KMS-11 (cell line): ENCODE results near the gene EZR.

Experiments
- H2AFZ ChIP-seq: fragments of 200-600 bp; sonication (generic); 2 replicates; pipeline ENCODE4 v1.6.1; 2016; ENCODE audit warnings: antibody characterized with exemption, mixed run types, low read depth
- H3K27ac ChIP-seq: fragments of 200-600 bp; sonication (generic); 2 replicates; pipeline ENCODE4 v1.6.1; 2016; ENCODE audit warnings: mild to moderate bottlenecking, mixed run types
- H3K27me3 ChIP-seq: fragments of 200-600 bp; sonication (generic); 2 replicates; pipeline ENCODE4 v1.6.1; 2017; ENCODE audit warnings: mild to moderate bottlenecking, low read depth, mixed run types, moderate library complexity; ENCODE audit not compliant: insufficient read depth
- H3K36me3 ChIP-seq: fragments of 200-600 bp; sonication (generic); 2 replicates; pipeline ENCODE4 v1.6.1; 2017; ENCODE audit warnings: mild to moderate bottlenecking, mixed run types; ENCODE audit not compliant: insufficient read depth
- H3K4me1 ChIP-seq: fragments of 200-600 bp; sonication (generic); 2 replicates; pipeline ENCODE4 v1.6.1; 2016; ENCODE audit warnings: mild to moderate bottlenecking, low read depth, mixed run types; ENCODE audit not compliant: poor library complexity, severe bottlenecking
- H3K4me2 ChIP-seq: fragments of 200-600 bp; sonication (generic); 2 replicates; pipeline ENCODE4 v1.7.0; 2016; ENCODE audit warnings: mild to moderate bottlenecking, mixed run types
- H3K4me3 ChIP-seq: fragments of 200-600 bp; sonication (generic); IDR thresholded peaks from 2 replicates; pipeline ENCODE4 v1.6.1; 2017; ENCODE audit warnings: low read depth, low read length, mixed read lengths; ENCODE audit not compliant: insufficient read depth
- H3K79me2 ChIP-seq: fragments of 200-600 bp; sonication (generic); 2 replicates; pipeline ENCODE4 v1.6.1; 2016; ENCODE audit warnings: low read depth, mixed run types; ENCODE audit not compliant: insufficient read depth
- H3K9ac ChIP-seq: fragments of 200-600 bp; sonication (generic); 2 replicates; pipeline ENCODE4 v1.6.1; 2016; ENCODE audit warnings: mild to moderate bottlenecking, mixed run types
- H4K20me1 ChIP-seq: fragments of 200-600 bp; sonication (generic); 2 replicates; pipeline ENCODE4 v1.6.1; 2016; ENCODE audit warnings: mild to moderate bottlenecking, mixed run types; ENCODE audit not compliant: insufficient read depth
- TF ChIP-seq, protein P1 (sequence below): fragments of 200-600 bp; sonication (generic); conservative IDR thresholded peaks from 2 replicates; pipeline ENCODE4 v1.6.1; 2017; ENCODE audit warnings: low read depth, mild to moderate bottlenecking, antibody characterized with exemption, low read length, moderate library complexity, mixed read lengths

The EZR gene

DNA sequence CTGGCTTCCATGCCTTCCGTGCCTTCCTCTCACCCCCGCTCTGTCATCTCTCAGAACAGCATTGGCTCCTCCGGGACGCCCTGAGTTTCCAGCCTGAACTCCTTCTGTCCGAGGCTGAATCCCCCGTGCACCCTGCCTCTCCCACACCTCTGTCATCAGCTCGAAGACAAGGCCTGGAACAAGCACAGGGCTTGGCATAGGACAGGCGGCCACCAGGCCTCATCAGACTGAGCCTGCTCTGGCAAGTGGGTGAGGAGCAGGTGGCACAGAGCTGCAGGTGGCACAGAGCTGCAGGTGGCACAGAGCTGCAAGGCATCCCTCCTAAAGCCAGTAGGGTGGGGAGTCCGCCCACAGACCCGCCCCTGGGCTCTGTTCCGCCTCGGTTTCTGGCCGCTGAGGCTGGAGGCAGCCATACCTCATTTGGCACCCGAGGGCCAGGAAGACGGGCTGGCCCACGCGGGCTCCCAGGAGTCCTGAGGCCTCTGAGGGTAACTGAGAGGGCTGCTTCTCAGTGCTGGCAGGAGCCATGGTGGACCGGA, 60.2 kb downstream of the EZR start:
- Histone ChIP-seq H2AFZ (no peak overlapping the region), H3K36me3 (no peaks in the 10 kb centered on the region), H3K9ac (no peak overlapping the region), H3K4me3 (no peak overlapping the region), H4K20me1 (no peaks in the 10 kb centered on the region), H3K4me1 (no peaks in the 10 kb centered on the region), H3K79me2 (no peaks in the 10 kb centered on the region), H3K4me2 (no peak overlapping the region), H3K27ac (no peak overlapping the region), H3K27me3 (no peaks in the 10 kb centered on the region)
- TF ChIP-seq, protein P1, sequence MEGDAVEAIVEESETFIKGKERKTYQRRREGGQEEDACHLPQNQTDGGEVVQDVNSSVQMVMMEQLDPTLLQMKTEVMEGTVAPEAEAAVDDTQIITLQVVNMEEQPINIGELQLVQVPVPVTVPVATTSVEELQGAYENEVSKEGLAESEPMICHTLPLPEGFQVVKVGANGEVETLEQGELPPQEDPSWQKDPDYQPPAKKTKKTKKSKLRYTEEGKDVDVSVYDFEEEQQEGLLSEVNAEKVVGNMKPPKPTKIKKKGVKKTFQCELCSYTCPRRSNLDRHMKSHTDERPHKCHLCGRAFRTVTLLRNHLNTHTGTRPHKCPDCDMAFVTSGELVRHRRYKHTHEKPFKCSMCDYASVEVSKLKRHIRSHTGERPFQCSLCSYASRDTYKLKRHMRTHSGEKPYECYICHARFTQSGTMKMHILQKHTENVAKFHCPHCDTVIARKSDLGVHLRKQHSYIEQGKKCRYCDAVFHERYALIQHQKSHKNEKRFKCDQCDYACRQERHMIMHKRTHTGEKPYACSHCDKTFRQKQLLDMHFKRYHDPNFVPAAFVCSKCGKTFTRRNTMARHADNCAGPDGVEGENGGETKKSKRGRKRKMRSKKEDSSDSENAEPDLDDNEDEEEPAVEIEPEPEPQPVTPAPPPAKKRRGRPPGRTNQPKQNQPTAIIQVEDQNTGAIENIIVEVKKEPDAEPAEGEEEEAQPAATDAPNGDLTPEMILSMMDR, result no peak

DNA sequence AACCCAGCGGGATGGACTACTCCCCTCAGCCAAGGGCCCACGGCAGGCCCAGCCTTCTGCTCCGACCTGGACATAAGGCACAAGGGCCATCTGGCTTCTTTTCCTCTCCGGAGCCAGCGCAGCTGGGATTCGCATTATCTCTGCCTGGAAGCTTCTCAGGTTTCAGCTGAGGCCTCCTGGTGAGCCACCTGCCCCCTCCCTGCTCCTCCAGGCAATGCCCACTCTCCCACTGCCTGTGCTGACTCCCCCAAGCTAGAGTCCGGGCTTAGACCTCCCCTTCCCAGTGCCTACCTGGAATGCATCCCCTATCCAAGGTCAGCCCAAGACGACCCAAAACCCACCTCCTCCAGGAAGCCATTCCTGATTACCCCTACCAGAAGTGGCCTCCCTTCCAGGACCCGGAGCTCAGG, 60.7 kb downstream of the EZR start:
- H3K79me2 ChIP-seq, result no peaks in the 10 kb centered on the region
- no peaks in the 10 kb centered on the region for H3K4me1 ChIP-seq
- TF ChIP-seq, protein P1, result no peak
- H3K4me2 ChIP-seq, result no peak overlapping the region
- H3K4me3 ChIP-seq, result no peak overlapping the region
- no peaks in the 10 kb centered on the region for H3K36me3 ChIP-seq
- no peaks in the 10 kb centered on the region for H4K20me1 ChIP-seq
- no peak overlapping the region for H2AFZ ChIP-seq
- H3K9ac ChIP-seq, result no peak overlapping the region
- H3K27me3 ChIP-seq, result no peaks in the 10 kb centered on the region
- H3K27ac ChIP-seq, result no peak overlapping the region

DNA sequence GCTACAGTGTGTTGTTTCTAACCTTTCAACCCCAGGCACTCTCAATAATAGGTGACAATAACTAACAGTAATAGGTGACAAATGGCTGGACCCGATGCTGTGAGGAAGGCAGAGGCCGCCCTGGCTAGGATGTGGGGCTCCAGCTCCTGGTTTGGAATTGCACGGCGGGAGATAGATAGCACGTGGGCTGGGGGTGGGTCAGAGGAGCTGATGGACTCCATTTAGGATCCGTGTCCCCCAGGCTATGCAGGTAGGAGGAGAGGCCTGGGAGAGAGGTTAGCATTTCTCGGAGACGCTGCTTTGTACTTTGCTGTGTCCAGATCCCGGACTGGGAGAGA, 61.4 kb downstream of the EZR start:
- Histone ChIP-seq H3K27ac (no peak overlapping the region), H3K79me2 (no peaks in the 10 kb centered on the region), H3K4me1 (peaks cover 1% of the 10 kb centered on the region), H3K9ac (no peak overlapping the region), H3K4me2 (no peak overlapping the region), H3K4me3 (no peak overlapping the region), H2AFZ (no peak overlapping the region), H3K36me3 (no peaks in the 10 kb centered on the region), H4K20me1 (no peaks in the 10 kb centered on the region), H3K27me3 (no peaks in the 10 kb centered on the region)
- TF ChIP-seq, protein P1, result no peak

DNA sequence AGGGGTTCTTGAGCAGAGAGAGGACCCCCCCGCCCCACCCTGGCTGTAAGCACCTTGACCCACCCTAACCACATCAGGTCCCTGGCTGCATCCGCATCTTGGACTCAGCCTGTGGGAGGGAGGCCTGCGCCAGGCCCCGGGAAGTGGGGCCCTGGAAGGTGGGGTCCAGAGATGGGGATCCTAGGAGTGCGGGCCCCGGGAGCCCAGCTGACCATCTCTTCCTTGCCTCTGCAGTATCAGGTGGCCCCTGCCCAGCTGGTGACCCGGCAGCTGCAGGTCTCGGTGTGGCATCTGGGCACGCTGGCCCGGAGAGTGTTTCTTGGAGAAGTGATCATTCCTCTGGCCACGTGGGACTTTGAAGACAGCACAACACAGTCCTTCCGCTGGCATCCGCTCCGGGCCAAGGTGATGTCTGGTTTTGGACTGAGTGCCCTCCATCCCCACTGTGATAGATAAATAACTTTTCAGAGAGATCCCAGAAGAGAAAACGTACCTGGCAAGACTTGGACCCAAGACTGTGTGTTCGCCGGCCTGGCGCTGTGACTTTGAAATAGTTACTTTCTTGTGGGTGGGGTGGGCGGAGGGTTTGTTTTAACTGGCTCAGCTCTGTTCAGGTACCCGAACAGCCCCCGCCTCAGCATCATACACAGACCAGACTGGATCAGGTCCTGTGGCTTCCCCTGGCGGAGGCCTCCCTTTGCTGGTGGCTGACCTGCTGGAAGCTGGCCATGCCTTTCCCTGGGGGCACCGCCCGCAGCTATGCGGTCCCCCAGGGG, 62.0 kb downstream of the EZR start:
- TF ChIP-seq, protein P1, result no peak
- Histone ChIP-seq H2AFZ (no peak overlapping the region), H3K4me2 (no peak overlapping the region), H3K27me3 (no peaks in the 10 kb centered on the region), H3K4me1 (peaks cover 7% of the 10 kb centered on the region), H3K36me3 (no peaks in the 10 kb centered on the region), H3K9ac (no peak overlapping the region), H3K79me2 (no peaks in the 10 kb centered on the region), H3K4me3 (no peak overlapping the region), H3K27ac (no peak overlapping the region), H4K20me1 (no peaks in the 10 kb centered on the region)
